HCT116 (cell line): ENCODE measurements around the gene RASAL2. TPM values are rescaled to one million over a fixed set of nuclear protein-coding genes. Genes with fewer than 3 reads are reported as not detected.

Experiments
- ATAC-seq: fragments of 200-7000 bp; cut with Tn5 transposase; 2 replicates; pipeline ENCODE4 v1.9.1; 2020; ENCODE audit warnings: mild to moderate bottlenecking, moderate library complexity
- BruUV-seq: library from RNA; stranded (reverse); fragments of 400-500 nt; replicated peaks from 2 replicates; lab custom pipeline; 2021; lab: Mats Ljungman, UMichigan
- CTCF ChIA-PET: fragments of 300-600 bp; sonication (Branson Sonifier 250); formaldehyde crosslinking; loops from one replicate; lab custom pipeline; 2021; ENCODE audit warnings: antibody characterized with exemption; lab: Charles Lee
- POLR2A ChIA-PET: fragments of 300-600, 350-600 bp; sonication (Branson Sonifier 250); formaldehyde crosslinking; loops from one replicate; lab custom pipeline; 2021; ENCODE audit warnings: antibody characterized with exemption; lab: Charles Lee
- RAD21 ChIA-PET, 2 experiments: fragments of 300-600 bp; sonication (Branson Sonifier 250); formaldehyde crosslinking; loops; one replicate each; lab custom pipeline; 2023; ENCODE audit warnings: low total read pairs in 2 of 2; ENCODE audit not compliant: uncharacterized antibody in 2 of 2, unreplicated experiment in 2 of 2, low non-redundant PET in 1 of 2; lab: Charles Lee
- DNase-seq: peaks from one replicate; pipeline ENCODE4 v3.0.0-alpha.2; 2010; ENCODE audit warnings: low read depth, low spot score
- H2AFZ ChIP-seq: fragments of 200-600 bp; shearing (Covaris generic), sonication (generic); 2 replicates; pipeline ENCODE4 v1.6.1; 2017; ENCODE audit warnings: low read depth, mixed run types, mixed read lengths, antibody characterized with exemption, low read length; ENCODE audit not compliant: poor library complexity, severe bottlenecking
- H3K27ac ChIP-seq: 2 replicates; pipeline ENCODE4 v1.5.1; 2012; ENCODE audit warnings: low read depth, low read length
- H3K27me3 ChIP-seq: fragments of 200-600 bp; sonication (generic); 2 replicates; pipeline ENCODE4 v1.6.1; 2016; ENCODE audit warnings: mixed run types, low read length, mixed read lengths; ENCODE audit not compliant: insufficient read depth
- H3K36me3 ChIP-seq, 2 experiments: fragments of 200-500 bp in 1 of 2; fragments of 200-600 bp in 1 of 2; sonication (Bioruptor generic) in 1 of 2; sonication (generic) in 1 of 2; 2 replicates each; pipeline versions ENCODE4 v1.5.1 to v1.6.1; 2014 to 2016; ENCODE audit warnings: low read length in 2 of 2, inconsistent platforms in 1 of 2, mixed read lengths in 1 of 2, mixed run types in 1 of 2; ENCODE audit not compliant: insufficient read depth in 2 of 2, control insufficient read depth in 1 of 2
- H3K4me1 ChIP-seq, 2 experiments: fragments of 200-600 bp in 1 of 2; sonication (generic) in 1 of 2; 2 replicates each; pipeline versions ENCODE4 v1.5.1 to v1.6.1; 2012 to 2017; ENCODE audit warnings: low read length in 2 of 2, inconsistent platforms in 1 of 2, mild to moderate bottlenecking in 1 of 2, mixed read lengths in 1 of 2, mixed run types in 1 of 2, moderate library complexity in 1 of 2; ENCODE audit not compliant: insufficient read depth in 2 of 2, control insufficient read depth in 1 of 2
- H3K4me2 ChIP-seq: fragments of 200-600 bp; sonication (generic); 2 replicates; pipeline ENCODE4 v1.6.1; 2017; ENCODE audit warnings: mixed run types, low read length, mixed read lengths
- H3K4me3 ChIP-seq, 2 experiments: fragments of 200-600 bp in 1 of 2; sonication (generic) in 1 of 2; replicated peaks in 1 of 2; 2 replicates each; pipeline ENCODE4 v1.5.1; 2011 to 2016; ENCODE audit warnings: low read length in 2 of 2, control low read depth in 1 of 2, low read depth in 1 of 2, mild to moderate bottlenecking in 1 of 2, mixed read lengths in 1 of 2, mixed run types in 1 of 2
- H3K79me2 ChIP-seq: fragments of 200-600 bp; sonication (generic); 2 replicates; pipeline ENCODE4 v1.6.1; 2017; ENCODE audit warnings: mild to moderate bottlenecking, mixed run types, low read length, moderate library complexity, mixed read lengths; ENCODE audit not compliant: insufficient read depth
- H3K9ac ChIP-seq: fragments of 200-600 bp; sonication (generic); 2 replicates; pipeline ENCODE4 v1.6.1; 2016; ENCODE audit warnings: low read length, mixed read lengths
- H3K9me2 ChIP-seq: fragments of 200-600 bp; sonication (generic), shearing (Covaris generic); 2 replicates; pipeline ENCODE4 v1.6.1; 2017; ENCODE audit warnings: mixed run types, mild to moderate bottlenecking, moderate library complexity; ENCODE audit not compliant: insufficient read depth
- H3K9me3 ChIP-seq, 2 experiments: fragments of 200-500 bp in 1 of 2; fragments of 200-600 bp in 1 of 2; sonication (Bioruptor generic) in 1 of 2; sonication (generic) in 1 of 2; 2 replicates each; pipeline ENCODE4 v1.6.1; 2014 to 2017; ENCODE audit warnings: low read length in 2 of 2, mixed read lengths in 2 of 2, inconsistent platforms in 1 of 2, low read depth in 1 of 2, mild to moderate bottlenecking in 1 of 2, mixed run types in 1 of 2, moderate library complexity in 1 of 2; ENCODE audit not compliant: control insufficient read depth in 1 of 2, insufficient read depth in 1 of 2
- H4K20me1 ChIP-seq: fragments of 200-600 bp; sonication (generic), shearing (Covaris generic); 2 replicates; pipeline ENCODE4 v1.6.1; 2017; ENCODE audit warnings: mixed run types, mild to moderate bottlenecking, moderate library complexity; ENCODE audit not compliant: insufficient read depth
- ATF3 ChIP-seq: IDR thresholded peaks from 2 replicates; pipeline ENCODE4 v1.6.1; 2012
- CBX3 ChIP-seq: IDR thresholded peaks from 2 replicates; pipeline ENCODE4 v1.6.1; 2012; ENCODE audit warnings: low read depth
- CEBPB ChIP-seq: IDR thresholded peaks from 2 replicates; pipeline ENCODE4 v1.6.1; 2012; ENCODE audit warnings: low read depth
- ELF1 ChIP-seq: IDR thresholded peaks from 2 replicates; pipeline ENCODE4 v1.6.1; 2012; ENCODE audit warnings: low read depth, borderline replicate concordance
- SP1 ChIP-seq: IDR thresholded peaks from 2 replicates; pipeline ENCODE4 v1.6.1; 2012; ENCODE audit warnings: low read depth
- SRF ChIP-seq: IDR thresholded peaks from 2 replicates; pipeline ENCODE4 v1.6.1; 2012; ENCODE audit warnings: low read depth
- TCF7L2 ChIP-seq: IDR thresholded peaks from 2 replicates; pipeline ENCODE4 v1.7.0; 2011; ENCODE audit warnings: borderline replicate concordance, inconsistent platforms; ENCODE audit not compliant: insufficient read depth, insufficient read length; ENCODE audit errors: extremely low read depth
- ZNF274 ChIP-seq: fragments of 200-500 bp; sonication (Bioruptor generic); IDR thresholded peaks from 2 replicates; pipeline ENCODE4 v1.6.1; 2014; ENCODE audit warnings: mild to moderate bottlenecking, low read depth, low read length, inconsistent platforms
- intact Hi-C: fragments of 100-400 bp; cut with micrococcal nuclease; formaldehyde crosslinking; loops from 2 replicates; pipeline ENCODE4 v1.10.0; 2022
- total RNA-seq: library from RNA; stranded (reverse); gene quantifications from one replicate; pipeline ENCODE4 v1.2.1, GENCODE V29; 2021; ENCODE audit not compliant: unreplicated experiment
- TF ChIP-seq, protein P1 (sequence below): IDR thresholded peaks from 2 replicates; pipeline ENCODE4 v1.6.1; 2011; ENCODE audit warnings: mild to moderate bottlenecking, low read length, moderate library complexity; ENCODE audit not compliant: insufficient replicate concordance; ENCODE audit errors: extremely low read depth

Gene RASAL2
- total RNA-seq, 1 experiment from 2014 or later, result 11.7 TPM

DNA sequence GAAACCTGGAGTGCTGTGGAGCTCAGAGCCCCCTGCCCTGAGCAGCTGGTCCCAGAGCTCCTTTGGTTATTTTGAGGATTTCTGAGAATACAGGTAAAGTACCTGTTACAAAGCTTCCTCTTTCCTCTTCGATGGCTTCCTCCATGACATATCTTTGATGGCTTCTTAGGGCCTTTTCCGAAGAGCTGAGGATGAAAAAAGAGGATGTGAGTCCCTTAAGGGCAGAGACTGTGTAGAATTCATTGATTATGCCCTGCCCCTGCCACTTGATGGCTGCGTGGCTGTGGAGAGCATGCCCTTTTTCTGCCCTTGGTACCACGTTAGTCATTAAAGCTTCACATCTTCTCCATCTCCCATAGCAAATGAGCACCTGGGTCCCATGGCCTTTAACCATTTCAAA is 433.2 kb downstream of the RASAL2 start (continued):
- TF ChIP-seq, protein P1, sequence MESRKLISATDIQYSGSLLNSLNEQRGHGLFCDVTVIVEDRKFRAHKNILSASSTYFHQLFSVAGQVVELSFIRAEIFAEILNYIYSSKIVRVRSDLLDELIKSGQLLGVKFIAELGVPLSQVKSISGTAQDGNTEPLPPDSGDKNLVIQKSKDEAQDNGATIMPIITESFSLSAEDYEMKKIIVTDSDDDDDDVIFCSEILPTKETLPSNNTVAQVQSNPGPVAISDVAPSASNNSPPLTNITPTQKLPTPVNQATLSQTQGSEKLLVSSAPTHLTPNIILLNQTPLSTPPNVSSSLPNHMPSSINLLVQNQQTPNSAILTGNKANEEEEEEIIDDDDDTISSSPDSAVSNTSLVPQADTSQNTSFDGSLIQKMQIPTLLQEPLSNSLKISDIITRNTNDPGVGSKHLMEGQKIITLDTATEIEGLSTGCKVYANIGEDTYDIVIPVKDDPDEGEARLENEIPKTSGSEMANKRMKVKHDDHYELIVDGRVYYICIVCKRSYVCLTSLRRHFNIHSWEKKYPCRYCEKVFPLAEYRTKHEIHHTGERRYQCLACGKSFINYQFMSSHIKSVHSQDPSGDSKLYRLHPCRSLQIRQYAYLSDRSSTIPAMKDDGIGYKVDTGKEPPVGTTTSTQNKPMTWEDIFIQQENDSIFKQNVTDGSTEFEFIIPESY, result no peak
- TF ChIP-seq ATF3, result no peak

DNA sequence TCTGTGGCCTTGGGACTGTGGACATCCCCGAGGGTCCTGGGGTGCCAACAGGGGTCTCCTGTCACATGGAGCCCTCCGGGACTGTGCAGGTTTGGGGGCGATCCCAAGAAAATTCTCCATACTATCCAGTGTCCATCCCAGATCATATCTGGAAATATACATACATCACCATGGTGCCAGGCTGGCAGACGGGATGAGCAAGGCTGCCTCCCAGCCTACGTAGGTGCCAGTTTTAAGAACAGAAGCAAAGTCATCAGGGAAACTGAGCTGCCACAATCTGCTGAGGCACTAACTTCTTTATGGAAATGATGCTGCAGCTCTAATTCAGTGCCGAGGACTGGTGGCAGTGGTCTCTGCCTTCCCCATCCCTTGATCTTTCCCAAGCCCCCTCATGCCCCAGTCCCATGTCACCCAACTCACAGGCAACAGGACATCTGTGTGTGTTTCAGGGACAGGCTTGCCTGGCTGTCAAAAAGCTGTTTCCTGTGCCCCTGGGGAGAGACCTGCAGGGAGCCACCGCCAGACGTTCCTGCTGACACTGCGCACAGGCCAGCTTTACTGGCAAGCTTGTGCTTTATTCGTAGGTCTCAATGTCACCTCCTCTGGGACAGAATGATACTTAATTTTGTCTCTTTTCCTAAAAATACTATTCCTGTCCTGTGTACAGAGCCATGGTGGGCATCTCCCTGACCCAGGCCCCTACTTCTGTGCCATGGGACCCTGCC is 434.5 kb downstream of the RASAL2 start:
- no peaks in the 10 kb centered on the region for H3K9me2 ChIP-seq
- H3K9ac ChIP-seq, result no peak overlapping the region
- H3K27me3 ChIP-seq, result no peaks in the 10 kb centered on the region
- no peak overlapping the region for H3K4me2 ChIP-seq
- peaks cover 11 to 35% of the 10 kb centered on the region in 2 experiments for H3K4me1 ChIP-seq
- TF ChIP-seq ZNF274 (no peak), SRF (no peak), CEBPB (no peak), ELF1 (no peak), CBX3 (no peak), TCF7L2 (no peak), SP1 (no peak)
- TF ChIP-seq, all 23 proteins: peak for 0
- no peak for ATAC-seq
- no TSS peak for BruUV-seq
- no peak overlapping the region for H2AFZ ChIP-seq
- no peak overlapping the region for H3K27ac ChIP-seq
- ChIA-PET RAD21 (no interaction called here), POLR2A (no interaction called here), CTCF (interaction anchor here (1.2 to 4.9 kb wide), 4 partner anchors 27 to 474 kb away, joined by 6 to 27 read pairs (median 11); no protein-coding TSS in a partner anchor)
- H3K79me2 ChIP-seq, result no peaks in the 10 kb centered on the region
- H3K4me3 ChIP-seq, result no peak overlapping the region
- H3K9me3 ChIP-seq, result no peaks in the 10 kb centered on the region
- no peaks in the 10 kb centered on the region for H4K20me1 ChIP-seq
- DNase-seq, result no peak
- H3K36me3 ChIP-seq, result no peaks in the 10 kb centered on the region
- intact Hi-C loops, result no loop called here
